HG03025 (cell line): ENCODE measurements around the gene PEX12.
"Not testable (repeated sequence)": the region's sequence is repeated elsewhere in the genome, so short reads cannot be mapped to it uniquely, and the experiment has no call there.

Source experiments
- ATAC-seq: cut with Tn5 transposase; IDR thresholded peaks from one replicate; pipeline ENCODE4 v1.9.1; 2021; ENCODE audit warnings: mild to moderate bottlenecking, moderate library complexity; ENCODE audit not compliant: unreplicated experiment, low FRiP score

Gene PEX12

DNA sequence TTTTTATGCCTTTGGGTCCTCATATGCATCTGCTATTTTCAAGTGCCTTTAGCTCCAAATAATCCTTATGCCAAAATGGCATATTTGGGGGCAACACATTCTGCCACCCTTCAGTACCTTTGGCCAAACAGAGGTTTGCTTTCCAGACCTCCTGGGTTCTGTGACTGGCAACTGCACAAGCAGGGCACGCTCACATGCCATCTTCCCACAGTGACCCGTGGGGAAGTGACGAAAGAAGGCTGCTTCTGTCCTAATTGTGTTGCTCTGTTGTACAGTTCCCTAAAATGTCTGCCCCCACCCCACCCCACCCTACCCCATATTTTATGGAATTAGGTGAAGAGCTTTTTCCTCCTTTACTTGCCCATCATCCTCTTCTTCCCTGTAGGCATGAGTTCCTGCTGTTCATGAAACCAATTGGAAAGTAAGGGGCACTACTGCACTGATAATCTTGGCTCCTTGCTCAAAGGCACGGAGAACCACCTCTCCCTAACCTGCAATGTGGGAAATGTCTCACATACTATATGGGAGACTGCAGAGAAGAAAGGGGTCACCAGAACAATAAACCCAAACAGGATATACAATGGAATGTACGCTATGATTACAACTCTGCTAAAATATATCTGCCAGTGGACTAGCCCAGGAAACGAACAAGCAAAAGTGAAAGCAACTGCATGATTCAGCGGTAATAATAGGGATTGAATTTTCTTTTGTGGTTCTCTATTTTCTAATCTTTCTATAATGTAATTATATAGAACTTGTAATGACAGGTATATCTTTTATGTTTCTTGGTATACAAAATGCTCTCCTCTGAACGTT lies 37.6 kb downstream of the PEX12 start:
- no peak for ATAC-seq

- no peak for ATAC-seq
These were observed 38.7 kb downstream of the PEX12 start for GRCh38 chr17:35539659-35540026.

DNA sequence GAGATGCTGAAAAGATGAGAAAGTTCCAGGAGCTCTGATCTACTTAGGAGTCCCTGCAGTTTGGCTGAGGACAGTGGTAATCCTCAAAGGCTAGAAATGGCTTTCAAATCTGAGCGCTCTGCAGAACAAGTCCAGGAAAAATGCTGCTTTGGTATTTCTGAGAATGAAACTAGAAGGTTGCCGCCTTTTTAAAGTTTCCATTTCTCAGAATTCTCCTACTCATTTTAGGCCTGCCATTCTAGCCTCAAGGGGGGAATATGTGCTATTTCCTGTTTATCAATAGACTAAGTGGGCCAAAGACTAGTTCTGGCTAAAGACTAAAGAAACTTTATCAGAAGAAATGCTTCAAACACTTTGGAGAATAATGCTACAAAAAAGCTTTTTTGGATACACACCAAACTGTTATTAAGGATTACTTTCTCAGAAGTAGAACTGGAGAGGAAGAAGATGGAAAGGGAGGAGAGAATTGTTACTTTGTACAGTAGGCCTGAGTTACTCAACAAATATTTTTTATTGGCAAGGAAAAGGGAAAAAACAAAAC lies 40.7 kb downstream of the PEX12 start, which contains the start of gene SLFN12L:
Gene SLFN12L (minus strand): TSS at position 78 of the 541 bp plus-strand sequence. CDS start 15,314 bp downstream, outside the sequence.
- no peak for ATAC-seq

DNA sequence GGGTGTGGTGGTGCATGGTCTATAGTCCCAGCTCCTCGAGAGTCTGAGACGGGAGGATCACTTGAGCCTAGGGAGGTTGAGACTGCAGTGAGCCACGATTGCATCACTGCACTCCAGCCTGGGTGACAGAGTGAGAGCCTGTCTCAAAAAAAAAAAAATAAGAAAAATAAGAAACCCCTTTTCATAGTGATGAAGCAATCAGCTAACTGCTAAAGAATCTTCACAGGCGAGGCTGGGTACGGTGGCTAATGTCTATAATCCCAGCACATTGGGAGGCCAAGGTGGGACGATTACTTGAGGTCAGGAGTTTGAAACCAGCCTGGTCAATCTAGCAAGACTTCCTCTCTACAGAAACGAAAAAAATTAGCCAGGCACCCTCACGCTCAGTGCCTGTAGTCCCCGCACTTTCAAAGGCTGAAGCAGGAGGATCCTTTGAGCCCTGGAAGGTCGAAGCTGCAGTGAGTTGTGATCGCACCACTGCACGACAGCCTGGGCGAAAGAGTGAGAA lies 41.7 kb downstream of the PEX12 start:
- ATAC-seq = no peak

DNA sequence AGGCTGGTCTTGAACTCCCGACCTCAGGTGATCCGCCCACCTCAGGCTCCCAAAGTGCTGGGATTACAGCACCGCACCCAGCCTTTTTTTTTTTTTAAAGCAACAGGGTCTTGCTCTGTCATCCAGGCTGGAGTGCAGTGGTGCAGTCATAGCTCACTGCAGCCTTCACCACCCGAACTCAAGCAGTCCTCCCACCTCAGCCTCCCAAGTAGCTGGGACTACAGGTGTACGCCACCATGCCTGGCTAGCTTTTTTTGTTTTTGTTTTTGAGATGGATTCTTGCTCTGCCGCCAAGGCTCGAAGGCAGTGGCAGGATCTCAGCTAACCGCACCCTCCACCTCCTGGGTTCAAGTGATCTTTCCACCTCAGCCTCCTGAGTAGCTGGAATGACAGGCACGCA lies 43.0 kb downstream of the PEX12 start:
- ATAC-seq = not testable (repeated sequence)

- no peak for ATAC-seq
These were observed 43.7 kb downstream of the PEX12 start for GRCh38 chr17:35534576-35535093.

- no peak for ATAC-seq
These were observed 47.2 kb downstream of the PEX12 start for GRCh38 chr17:35531160-35531559.

- no peak for ATAC-seq
These were observed 48.5 kb downstream of the PEX12 start for GRCh38 chr17:35529866-35530265.

GRCh38 chr17:35529326-35529725 lies 49.0 kb downstream of the PEX12 start:
- not testable (repeated sequence) for ATAC-seq
